Measurements from ENCODE around the gene PATJ. TPM values are rescaled to one million over a fixed set of nuclear protein-coding genes. Genes with fewer than 3 reads are reported as not detected.
"Not testable (repeated sequence)": the region's sequence is repeated elsewhere in the genome, so short reads cannot be mapped to it uniquely, and the experiment has no call there.

PATJ gene
- total RNA-seq, 1 donor from 2014 or later = 56.2 TPM

GRCh38 chr1:62212411-62212810 is 470.1 kb downstream of the PATJ start:
- ATAC-seq (no peak), DNase-seq (no peak)
- Histone ChIP-seq H3K27ac (no peak overlapping the region), H3K36me3 (no peaks in the 10 kb centered on the region), H3K4me1 (no peaks in the 10 kb centered on the region), H3K27me3 (no peaks in the 10 kb centered on the region), H3K4me3 (no peak overlapping the region), H3K9me3 (peaks cover 7% of the 10 kb centered on the region)
- intact Hi-C loops (cut with DNase I) = no loop called here
- TF ChIP-seq, protein P1, sequence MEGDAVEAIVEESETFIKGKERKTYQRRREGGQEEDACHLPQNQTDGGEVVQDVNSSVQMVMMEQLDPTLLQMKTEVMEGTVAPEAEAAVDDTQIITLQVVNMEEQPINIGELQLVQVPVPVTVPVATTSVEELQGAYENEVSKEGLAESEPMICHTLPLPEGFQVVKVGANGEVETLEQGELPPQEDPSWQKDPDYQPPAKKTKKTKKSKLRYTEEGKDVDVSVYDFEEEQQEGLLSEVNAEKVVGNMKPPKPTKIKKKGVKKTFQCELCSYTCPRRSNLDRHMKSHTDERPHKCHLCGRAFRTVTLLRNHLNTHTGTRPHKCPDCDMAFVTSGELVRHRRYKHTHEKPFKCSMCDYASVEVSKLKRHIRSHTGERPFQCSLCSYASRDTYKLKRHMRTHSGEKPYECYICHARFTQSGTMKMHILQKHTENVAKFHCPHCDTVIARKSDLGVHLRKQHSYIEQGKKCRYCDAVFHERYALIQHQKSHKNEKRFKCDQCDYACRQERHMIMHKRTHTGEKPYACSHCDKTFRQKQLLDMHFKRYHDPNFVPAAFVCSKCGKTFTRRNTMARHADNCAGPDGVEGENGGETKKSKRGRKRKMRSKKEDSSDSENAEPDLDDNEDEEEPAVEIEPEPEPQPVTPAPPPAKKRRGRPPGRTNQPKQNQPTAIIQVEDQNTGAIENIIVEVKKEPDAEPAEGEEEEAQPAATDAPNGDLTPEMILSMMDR (IDR thresholded peaks at IDR 0.05) = no peak

GRCh38 chr1:62213075-62213914 is 471.0 kb downstream of the PATJ start:
- no peaks in the 10 kb centered on the region for H3K4me1 ChIP-seq
- no peak for DNase-seq
- no peaks in the 10 kb centered on the region for H3K36me3 ChIP-seq
- intact Hi-C loops (cut with DNase I) = no loop called here
- TF ChIP-seq, protein P1 (IDR thresholded peaks at IDR 0.05) = no peak
- H3K27ac ChIP-seq = no peak overlapping the region
- H3K27me3 ChIP-seq = no peaks in the 10 kb centered on the region
- H3K9me3 ChIP-seq = peaks cover 7% of the 10 kb centered on the region
- no peak overlapping the region for H3K4me3 ChIP-seq
- no peak for ATAC-seq

DNA sequence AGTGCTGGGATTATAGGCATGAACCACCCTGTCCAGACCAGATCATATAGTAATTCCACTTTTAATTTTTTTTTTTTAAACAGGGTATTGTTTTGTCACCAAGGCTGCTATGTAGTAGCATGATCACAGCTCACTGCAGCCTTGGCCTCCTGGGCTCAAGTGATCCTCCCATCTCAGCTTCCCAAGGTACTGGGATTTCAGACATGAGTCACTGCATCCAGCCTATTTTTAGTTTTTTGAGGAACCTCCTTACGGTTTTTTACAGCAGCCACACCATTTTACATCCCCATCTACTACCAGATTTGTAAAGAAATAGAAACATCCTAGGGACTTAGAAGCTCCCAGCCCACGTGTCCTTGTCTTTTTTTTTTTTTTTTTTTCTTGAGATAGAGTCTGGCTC is 476.3 kb downstream of the PATJ start:
- no peak overlapping the region for H3K4me3 ChIP-seq
- H3K27me3 ChIP-seq = no peaks in the 10 kb centered on the region
- intact Hi-C loops (cut with DNase I) = no loop called here
- H3K36me3 ChIP-seq = no peaks in the 10 kb centered on the region
- TF ChIP-seq, protein P1 (IDR thresholded peaks at IDR 0.05) = no peak
- DNase-seq = no peak
- no peaks in the 10 kb centered on the region for H3K4me1 ChIP-seq
- no peaks in the 10 kb centered on the region for H3K9me3 ChIP-seq
- H3K27ac ChIP-seq = no peak overlapping the region
- no peak for ATAC-seq

GRCh38 chr1:62220456-62220855 is 478.2 kb downstream of the PATJ start:
- H3K4me3 ChIP-seq; H3K36me3 ChIP-seq; H3K27ac ChIP-seq; H3K4me1 ChIP-seq; DNase-seq; ATAC-seq; intact Hi-C loops (cut with DNase I); H3K9me3 ChIP-seq; H3K27me3 ChIP-seq: not testable (repeated sequence)

DNA sequence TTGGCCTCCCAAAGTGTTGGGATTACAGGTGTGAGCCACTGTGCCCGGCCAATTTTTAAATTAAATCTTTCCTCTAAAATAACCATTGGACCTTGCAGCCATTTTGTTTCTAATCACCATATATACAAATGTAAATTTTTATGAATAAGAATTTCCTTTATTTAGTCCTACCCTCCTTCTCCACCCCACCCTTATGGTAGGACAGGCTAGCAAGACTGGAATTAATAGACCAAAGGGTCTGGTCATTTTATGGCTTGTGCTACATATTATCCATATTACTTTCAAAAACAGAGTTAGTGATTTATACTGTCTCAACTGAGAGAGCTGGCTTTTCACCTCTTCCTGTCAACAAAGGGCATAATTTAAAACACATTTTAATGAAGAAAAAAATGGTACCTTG is 478.9 kb downstream of the PATJ start:
- H3K27ac ChIP-seq = no peak overlapping the region
- DNase-seq (no peak), ATAC-seq (no peak)
- TF ChIP-seq, protein P1 (IDR thresholded peaks at IDR 0.05) = no peak
- intact Hi-C loops (cut with DNase I) = no loop called here
- H3K27me3 ChIP-seq = no peaks in the 10 kb centered on the region
- H3K9me3 ChIP-seq = no peaks in the 10 kb centered on the region
- no peaks in the 10 kb centered on the region for H3K4me1 ChIP-seq
- H3K4me3 ChIP-seq = no peak overlapping the region
- no peaks in the 10 kb centered on the region for H3K36me3 ChIP-seq

DNA sequence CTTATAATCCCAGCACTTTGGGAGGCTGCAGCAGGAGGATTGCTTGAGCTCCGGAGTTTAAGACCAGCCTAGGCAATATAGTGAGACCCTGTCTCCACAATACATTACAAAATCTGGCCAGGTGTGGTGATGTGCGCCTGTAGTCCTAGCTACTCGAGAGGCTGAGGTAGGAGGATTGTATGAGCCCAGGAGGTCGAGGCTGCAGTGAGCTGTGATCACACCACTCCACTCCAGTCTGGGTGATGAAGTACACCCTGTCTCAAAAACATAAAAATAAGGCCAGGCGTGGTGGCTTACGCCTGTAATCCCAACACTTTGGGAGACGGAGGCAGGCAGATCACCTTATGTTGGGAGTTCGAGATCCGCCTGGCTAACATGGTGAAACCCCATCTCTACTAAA is 480.0 kb downstream of the PATJ start:
- Histone ChIP-seq H3K27me3 (no peaks in the 10 kb centered on the region), H3K9me3 (no peaks in the 10 kb centered on the region), H3K27ac (no peak overlapping the region), H3K4me1 (no peaks in the 10 kb centered on the region), H3K36me3 (no peaks in the 10 kb centered on the region), H3K4me3 (no peak overlapping the region)
- DNase-seq = no peak
- TF ChIP-seq, protein P1 (IDR thresholded peaks at IDR 0.05) = no peak
- intact Hi-C loops (cut with DNase I) = no loop called here
- ATAC-seq = no peak

Measured in upper lobe of right lung (tissue), 1 donor.